ENCODE measurements around the gene PRSS2. TPM values are rescaled to one million over a fixed set of nuclear protein-coding genes. Genes with fewer than 3 reads are reported as not detected.
"Not testable (repeated sequence)": the region's sequence is repeated elsewhere in the genome, so short reads cannot be mapped to it uniquely, and the experiment has no call there.

PRSS2 gene
- total RNA-seq: not detected
- polyA plus RNA-seq (ENCODE audit: insufficient read length in 2 of 2): not detected
- long read RNA-seq, donor 1: 0 reads
- long read RNA-seq, donor 2: 0 reads
- long read RNA-seq, donor 3: 0 reads
- long read RNA-seq, donor 4: 0 reads

DNA sequence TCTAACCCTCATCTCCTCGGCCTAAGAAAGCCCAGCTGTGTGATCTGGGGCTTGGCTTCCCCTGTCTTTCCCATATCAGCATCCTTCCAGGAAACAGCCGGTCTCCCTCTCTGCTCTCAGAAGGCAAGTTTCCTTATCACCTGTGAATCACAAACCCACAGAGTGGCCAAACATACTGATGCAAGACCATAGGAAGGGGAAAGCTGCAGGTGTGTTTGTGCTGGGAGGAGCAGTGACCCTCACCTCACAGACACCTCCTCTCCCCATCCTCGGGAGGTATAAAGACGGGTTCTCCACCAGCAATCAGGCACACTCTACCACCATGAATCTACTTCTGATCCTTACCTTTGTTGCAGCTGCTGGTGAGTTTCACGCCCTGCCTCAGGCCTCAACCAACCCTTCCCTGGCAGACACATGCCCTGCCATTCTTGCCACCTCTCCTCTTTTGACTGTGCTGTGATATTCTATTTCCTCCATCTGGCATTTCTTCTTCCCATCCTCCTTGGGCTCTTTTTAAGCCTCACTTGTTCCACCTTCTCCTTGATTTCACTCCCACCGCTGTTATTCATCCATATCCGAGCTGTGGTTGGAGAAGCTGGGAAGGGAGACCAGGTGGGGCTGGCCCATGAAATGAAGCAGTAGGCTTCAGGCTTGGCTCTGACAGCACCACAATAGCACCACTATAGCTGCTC lies at the start of gene PRSS2:
TSS of gene PRSS2 (plus strand) at position 310 of the 692 bp plus-strand sequence. CDS start at position 323, 13 bp downstream.
- Histone ChIP-seq H3K4me3 (ENCODE audit: low read depth, low read length) (no peak within 1 kb of the TSS), H3K36me3 (ENCODE audit: control insufficient read depth, insufficient read depth, low read length) (no peaks in the 10 kb centered on the region), H3K9me3 (ENCODE audit: control insufficient read depth, insufficient read depth, low read length) (no peaks in the 10 kb centered on the region), H3K27ac (ENCODE audit: low read depth, low read length) (no peak within 1 kb of the TSS), H3K4me1 (ENCODE audit: control insufficient read depth, insufficient read depth, low read length) (no peaks in the 10 kb centered on the region), H3K27me3 (ENCODE audit: control insufficient read depth, insufficient read depth, low read length) (no peaks in the 10 kb centered on the region)
- no peak for DNase-seq (ENCODE audit: low read depth in 4 of 6, low spot score in 6 of 6)
- WGBS (ENCODE audit: insufficient coverage): 89% methylated on average over 4 of the region's 7 CpGs

DNA sequence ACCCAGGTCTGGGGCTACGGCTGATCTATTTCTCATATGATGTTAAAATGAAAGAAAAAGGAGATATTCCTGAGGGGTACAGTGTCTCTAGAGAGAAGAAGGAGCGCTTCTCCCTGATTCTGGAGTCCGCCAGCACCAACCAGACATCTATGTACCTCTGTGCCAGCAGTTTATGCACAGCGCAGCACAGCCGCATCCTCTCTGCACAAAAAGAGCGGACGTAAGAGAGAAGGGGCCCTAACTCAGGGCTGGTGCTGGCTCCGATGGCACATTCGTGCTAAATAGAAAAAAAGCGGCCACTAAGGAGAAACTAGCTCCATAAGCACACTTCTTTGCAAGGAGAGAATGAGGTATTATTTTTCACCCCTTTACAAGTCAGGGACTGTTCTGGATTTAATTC lies 49.8 kb upstream of the PRSS2 start:
- Histone ChIP-seq H3K27me3 (ENCODE audit: control insufficient read depth, insufficient read depth, low read length) (no peaks in the 10 kb centered on the region), H3K9me3 (ENCODE audit: control insufficient read depth, insufficient read depth, low read length) (no peaks in the 10 kb centered on the region), H3K36me3 (ENCODE audit: control insufficient read depth, insufficient read depth, low read length) (no peaks in the 10 kb centered on the region), H3K4me3 (ENCODE audit: low read depth, low read length) (no peak overlapping the region), H3K4me1 (ENCODE audit: control insufficient read depth, insufficient read depth, low read length) (no peaks in the 10 kb centered on the region), H3K27ac (ENCODE audit: low read depth, low read length) (no peak overlapping the region)
- DNase-seq (ENCODE audit: low read depth in 4 of 6, low spot score in 6 of 6): no peak
- 60% methylated on average over 6 of the region's 10 CpGs for WGBS (ENCODE audit: insufficient coverage)

DNA sequence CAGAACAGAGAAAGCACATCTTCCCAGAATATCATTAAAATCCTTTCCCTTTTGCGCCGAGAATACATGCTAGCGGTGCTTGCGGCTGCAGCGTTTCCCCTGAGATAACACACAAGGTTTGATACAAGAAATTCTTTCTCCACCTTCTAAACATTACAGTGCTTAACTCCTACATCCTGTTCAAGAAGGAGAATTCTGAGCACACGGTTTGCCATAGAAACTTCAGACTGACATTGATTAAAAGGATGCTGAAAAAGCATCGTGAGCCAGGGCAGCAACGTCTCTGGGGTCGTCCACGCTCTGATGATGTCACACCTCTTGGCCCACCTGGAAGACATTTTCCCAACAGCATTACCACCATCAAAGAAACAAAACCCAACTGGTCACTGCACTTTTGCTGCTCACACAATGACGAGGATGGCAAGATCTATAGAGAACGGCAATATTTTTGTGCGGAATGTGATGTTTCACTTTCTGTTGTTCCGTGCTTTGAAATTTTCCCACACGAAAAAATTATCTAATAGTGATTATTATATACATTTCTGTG lies 48.4 kb upstream of the PRSS2 start:
- no peaks in the 10 kb centered on the region for H3K27me3 ChIP-seq (ENCODE audit: control insufficient read depth, insufficient read depth, low read length)
- no peaks in the 10 kb centered on the region for H3K4me1 ChIP-seq (ENCODE audit: control insufficient read depth, insufficient read depth, low read length)
- WGBS (ENCODE audit: insufficient coverage): 68% methylated on average over 11 of the region's 15 CpGs
- H3K9me3 ChIP-seq (ENCODE audit: control insufficient read depth, insufficient read depth, low read length): no peaks in the 10 kb centered on the region
- H3K4me3 ChIP-seq (ENCODE audit: low read depth, low read length): no peak overlapping the region
- no peaks in the 10 kb centered on the region for H3K36me3 ChIP-seq (ENCODE audit: control insufficient read depth, insufficient read depth, low read length)
- DNase-seq (ENCODE audit: low read depth in 4 of 6, low spot score in 6 of 6): no peak
- no peak overlapping the region for H3K27ac ChIP-seq (ENCODE audit: low read depth, low read length)

DNA sequence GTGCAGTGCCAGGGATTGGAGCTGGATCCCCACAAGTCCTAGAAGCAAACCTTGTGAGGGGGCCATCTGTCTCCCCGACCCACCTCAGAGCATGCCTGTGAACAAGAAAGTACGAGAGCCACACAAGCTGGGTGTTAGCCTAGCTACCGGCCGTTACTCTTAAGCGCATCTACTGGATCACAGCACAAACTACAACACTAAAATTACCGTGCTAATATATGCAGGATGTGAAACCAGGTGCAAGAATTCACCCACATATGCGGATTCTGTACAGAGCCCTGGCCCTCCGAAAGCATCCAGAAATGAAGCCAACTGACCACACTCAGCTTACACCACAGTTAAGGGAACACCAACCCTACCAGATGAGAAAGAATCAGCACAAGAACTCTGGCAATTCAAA lies 37.5 kb upstream of the PRSS2 start:
- 94% methylated on average over 8 of the region's 8 CpGs for WGBS (ENCODE audit: insufficient coverage)
- H3K27me3 ChIP-seq (ENCODE audit: control insufficient read depth, insufficient read depth, low read length): no peaks in the 10 kb centered on the region
- H3K36me3 ChIP-seq (ENCODE audit: control insufficient read depth, insufficient read depth, low read length): no peaks in the 10 kb centered on the region
- no peak overlapping the region for H3K27ac ChIP-seq (ENCODE audit: low read depth, low read length)
- H3K4me1 ChIP-seq (ENCODE audit: control insufficient read depth, insufficient read depth, low read length): no peaks in the 10 kb centered on the region
- DNase-seq (ENCODE audit: low read depth in 4 of 6, low spot score in 6 of 6): no peak
- no peaks in the 10 kb centered on the region for H3K9me3 ChIP-seq (ENCODE audit: control insufficient read depth, insufficient read depth, low read length)
- H3K4me3 ChIP-seq (ENCODE audit: low read depth, low read length): no peak overlapping the region

DNA sequence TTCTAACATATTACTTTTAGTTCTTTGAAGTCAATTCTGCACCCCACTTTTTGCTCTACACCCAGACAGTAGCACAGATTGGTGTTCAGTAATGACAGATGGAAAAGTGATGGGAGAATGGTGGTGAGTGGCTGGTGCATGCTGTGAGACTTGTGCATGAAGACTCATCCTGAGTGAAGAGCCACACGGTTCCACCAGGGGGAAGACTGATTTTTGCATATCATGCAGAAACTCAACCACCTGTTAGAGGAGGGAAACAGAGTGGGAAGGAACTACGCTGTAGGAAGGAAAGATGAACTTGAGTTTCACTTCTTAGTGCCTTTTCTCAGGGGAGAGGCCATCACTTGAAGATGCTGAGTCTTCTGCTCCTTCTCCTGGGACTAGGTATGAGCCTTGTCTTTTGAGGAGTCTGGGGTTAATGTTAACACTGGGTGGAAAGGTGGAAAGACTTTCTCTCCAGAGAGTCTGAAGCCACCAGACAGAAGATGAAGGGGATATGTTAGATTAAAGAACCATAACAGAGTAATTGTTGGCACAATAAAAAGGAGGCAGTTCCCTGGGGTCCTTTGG lies 30.8 kb upstream of the PRSS2 start:
- Histone ChIP-seq H3K27me3 (ENCODE audit: control insufficient read depth, insufficient read depth, low read length) (no peaks in the 10 kb centered on the region), H3K27ac (ENCODE audit: low read depth, low read length) (no peak overlapping the region), H3K4me3 (ENCODE audit: low read depth, low read length) (no peak overlapping the region), H3K4me1 (ENCODE audit: control insufficient read depth, insufficient read depth, low read length) (no peaks in the 10 kb centered on the region), H3K9me3 (ENCODE audit: control insufficient read depth, insufficient read depth, low read length) (no peaks in the 10 kb centered on the region), H3K36me3 (ENCODE audit: control insufficient read depth, insufficient read depth, low read length) (no peaks in the 10 kb centered on the region)
- 90% methylated on average over 1 of the region's 2 CpGs for WGBS (ENCODE audit: insufficient coverage)
- DNase-seq (ENCODE audit: low read depth in 4 of 6, low spot score in 6 of 6): no peak

DNA sequence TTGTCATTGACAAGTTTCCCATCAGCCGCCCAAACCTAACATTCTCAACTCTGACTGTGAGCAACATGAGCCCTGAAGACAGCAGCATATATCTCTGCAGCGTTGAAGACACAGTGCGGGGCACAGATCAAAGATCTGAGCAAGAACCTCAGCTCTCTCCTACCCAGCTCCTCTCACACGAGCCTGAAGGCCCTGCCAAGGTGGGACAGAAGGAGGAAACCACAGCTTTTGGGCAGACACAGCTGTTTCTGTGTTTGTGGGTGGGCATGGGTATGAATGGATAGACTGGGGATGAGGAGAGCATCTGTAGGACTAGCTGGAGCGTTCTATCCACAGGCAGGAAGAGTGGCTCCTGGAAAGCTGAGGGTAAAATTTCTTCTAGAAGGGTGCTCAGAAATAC lies 30.0 kb upstream of the PRSS2 start:
- Histone ChIP-seq H3K27ac (ENCODE audit: low read depth, low read length) (no peak overlapping the region), H3K4me3 (ENCODE audit: low read depth, low read length) (no peak overlapping the region), H3K9me3 (ENCODE audit: control insufficient read depth, insufficient read depth, low read length) (no peaks in the 10 kb centered on the region), H3K36me3 (ENCODE audit: control insufficient read depth, insufficient read depth, low read length) (no peaks in the 10 kb centered on the region), H3K4me1 (ENCODE audit: control insufficient read depth, insufficient read depth, low read length) (no peaks in the 10 kb centered on the region), H3K27me3 (ENCODE audit: control insufficient read depth, insufficient read depth, low read length) (no peaks in the 10 kb centered on the region)
- WGBS (ENCODE audit: insufficient coverage): 100% methylated on average over 1 of the region's 5 CpGs
- no peak for DNase-seq (ENCODE audit: low read depth in 4 of 6, low spot score in 6 of 6)

DNA sequence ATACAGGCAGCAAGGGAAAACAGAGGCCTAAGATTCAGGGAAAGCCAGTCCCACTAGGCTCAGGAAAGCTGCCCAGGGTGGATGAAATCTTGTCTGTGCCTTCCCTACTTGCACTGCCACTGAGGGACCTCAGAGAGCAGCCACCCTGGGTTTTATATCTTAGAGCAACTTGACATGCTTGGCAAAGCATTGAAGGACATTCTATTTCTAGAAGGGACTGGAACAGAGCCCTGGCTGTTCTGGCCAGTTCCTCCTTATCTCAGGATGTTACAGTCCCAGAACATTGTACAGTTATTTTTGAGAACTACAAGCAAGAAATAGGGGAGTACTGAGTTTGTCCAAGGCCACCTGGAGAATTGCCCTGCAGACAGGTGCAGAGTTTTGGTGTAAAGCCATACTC lies 28.8 kb upstream of the PRSS2 start:
- not testable (repeated sequence) for H3K4me1 ChIP-seq (ENCODE audit: control insufficient read depth, insufficient read depth, low read length); H3K27ac ChIP-seq (ENCODE audit: low read depth, low read length); H3K9me3 ChIP-seq (ENCODE audit: control insufficient read depth, insufficient read depth, low read length); H3K4me3 ChIP-seq (ENCODE audit: low read depth, low read length); H3K27me3 ChIP-seq (ENCODE audit: control insufficient read depth, insufficient read depth, low read length); H3K36me3 ChIP-seq (ENCODE audit: control insufficient read depth, insufficient read depth, low read length); DNase-seq (ENCODE audit: low read depth in 4 of 6, low spot score in 6 of 6)

DNA sequence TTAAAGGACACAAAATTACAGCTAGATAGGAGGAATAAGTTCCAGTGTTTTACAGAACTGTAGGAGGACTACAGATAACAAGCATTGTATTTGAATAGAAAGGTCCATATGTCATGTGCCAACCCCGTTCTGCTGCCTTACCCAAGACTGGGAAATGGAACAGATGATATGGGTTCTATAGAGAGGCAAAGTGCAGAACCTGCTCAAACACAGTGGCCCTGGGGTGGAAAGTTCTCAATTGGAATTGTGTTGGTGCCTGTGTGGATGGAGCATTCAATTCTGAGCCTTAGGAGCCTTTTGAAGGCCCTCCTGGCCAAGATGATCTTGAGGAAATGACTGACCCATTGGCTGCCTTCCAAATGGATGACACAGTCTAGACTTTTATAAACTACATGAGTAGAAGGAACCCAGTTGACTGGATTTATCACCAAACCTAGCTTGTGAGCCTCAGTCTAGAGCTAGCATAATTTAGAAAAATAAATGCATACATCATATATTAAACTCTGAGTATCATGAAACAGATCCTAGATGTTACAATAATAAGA lies 25.6 kb upstream of the PRSS2 start:
- Histone ChIP-seq H3K27ac (ENCODE audit: low read depth, low read length) (no peak overlapping the region), H3K36me3 (ENCODE audit: control insufficient read depth, insufficient read depth, low read length) (no peaks in the 10 kb centered on the region), H3K4me1 (ENCODE audit: control insufficient read depth, insufficient read depth, low read length) (no peaks in the 10 kb centered on the region), H3K9me3 (ENCODE audit: control insufficient read depth, insufficient read depth, low read length) (no peaks in the 10 kb centered on the region), H3K4me3 (ENCODE audit: low read depth, low read length) (no peak overlapping the region), H3K27me3 (ENCODE audit: control insufficient read depth, insufficient read depth, low read length) (no peaks in the 10 kb centered on the region)
- no peak for DNase-seq (ENCODE audit: low read depth in 4 of 6, low spot score in 6 of 6)
- 80% methylated on average over 1 of the region's 1 CpG for WGBS (ENCODE audit: insufficient coverage)

DNA sequence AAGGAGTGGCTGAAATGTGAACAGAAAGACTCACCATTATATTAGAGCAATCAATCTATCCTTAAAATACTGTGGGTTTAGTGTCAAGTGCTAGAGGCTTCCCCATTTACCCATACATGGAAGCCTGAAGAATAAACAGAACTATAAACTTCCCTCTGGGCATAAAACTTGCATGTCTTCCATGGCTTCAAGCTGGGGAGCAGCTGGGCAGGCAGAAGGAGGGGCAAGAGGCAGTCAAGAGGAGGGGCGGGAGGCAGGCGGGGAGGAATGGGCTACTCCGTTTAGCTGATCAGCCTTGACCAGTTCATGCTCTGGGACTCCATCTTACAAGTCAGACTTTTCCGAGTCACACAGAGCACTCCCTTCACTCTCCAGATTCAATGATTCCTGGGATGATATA lies 25.0 kb upstream of the PRSS2 start:
- H3K4me3 ChIP-seq (ENCODE audit: low read depth, low read length): no peak overlapping the region
- DNase-seq (ENCODE audit: low read depth in 4 of 6, low spot score in 6 of 6): no peak
- H3K27ac ChIP-seq (ENCODE audit: low read depth, low read length): no peak overlapping the region
- H3K27me3 ChIP-seq (ENCODE audit: control insufficient read depth, insufficient read depth, low read length): no peaks in the 10 kb centered on the region
- no peaks in the 10 kb centered on the region for H3K4me1 ChIP-seq (ENCODE audit: control insufficient read depth, insufficient read depth, low read length)
- WGBS (ENCODE audit: insufficient coverage): no CpG with 5 or more reads among the region's 4 CpGs
- H3K36me3 ChIP-seq (ENCODE audit: control insufficient read depth, insufficient read depth, low read length): no peaks in the 10 kb centered on the region
- no peaks in the 10 kb centered on the region for H3K9me3 ChIP-seq (ENCODE audit: control insufficient read depth, insufficient read depth, low read length)

DNA sequence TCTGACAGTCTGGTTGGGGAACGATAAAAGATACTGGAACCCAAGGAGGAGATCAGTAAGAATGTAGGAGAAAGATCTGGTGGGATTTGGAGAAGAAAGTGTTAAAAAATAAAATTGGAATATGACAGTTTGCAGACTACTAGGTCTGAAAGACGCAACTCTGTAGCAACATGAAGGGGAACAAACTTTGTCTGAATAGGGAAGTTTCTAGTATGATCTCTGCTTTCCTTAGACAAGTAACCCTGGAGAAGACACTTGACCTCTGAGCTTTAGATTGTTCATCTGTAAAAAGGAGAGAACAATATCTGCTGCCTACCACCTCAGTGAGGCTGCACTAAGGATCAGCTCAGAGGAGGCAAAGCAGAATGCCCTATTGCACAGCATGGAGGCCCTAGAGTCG lies 24.5 kb upstream of the PRSS2 start:
- Histone ChIP-seq H3K4me3 (ENCODE audit: low read depth, low read length) (no peak overlapping the region), H3K9me3 (ENCODE audit: control insufficient read depth, insufficient read depth, low read length) (no peaks in the 10 kb centered on the region), H3K4me1 (ENCODE audit: control insufficient read depth, insufficient read depth, low read length) (no peaks in the 10 kb centered on the region), H3K27me3 (ENCODE audit: control insufficient read depth, insufficient read depth, low read length) (no peaks in the 10 kb centered on the region), H3K36me3 (ENCODE audit: control insufficient read depth, insufficient read depth, low read length) (no peaks in the 10 kb centered on the region), H3K27ac (ENCODE audit: low read depth, low read length) (no peak overlapping the region)
- WGBS (ENCODE audit: insufficient coverage): 96% methylated on average over 2 of the region's 3 CpGs
- DNase-seq (ENCODE audit: low read depth in 4 of 6, low spot score in 6 of 6): no peak
